Right lobe of liver (tissue), 6 donors: ENCODE measurements around the gene GLS2. TPM values are rescaled to one million over a fixed set of nuclear protein-coding genes. Genes with fewer than 3 reads are reported as not detected.

Experiments used
- ATAC-seq, 4 donors: fragments of 200-7000 bp; cut with Tn5 transposase; one replicate each; pipeline ENCODE4 v1.9.1; 2020; ENCODE audit warnings: mild to moderate bottlenecking in 4 of 4, moderate library complexity in 4 of 4
- DNase-seq, 3 donors: peaks; one replicate each; pipeline ENCODE4 v3.0.0-alpha.2; 2020
- H3K27ac ChIP-seq, 3 donors: fragments of 200-600 bp; one replicate each; pipeline ENCODE4 v1.8.0; 2022
- H3K27me3 ChIP-seq, 2 donors: fragments of 200-600 bp; one replicate each; pipeline ENCODE4 v1.8.0; 2022
- H3K36me3 ChIP-seq, 4 donors: fragments of 200-600 bp; sonication (generic) in 1 of 4; one replicate each; pipeline versions ENCODE4 v1.5.1 to v1.8.0; 2017 to 2022; ENCODE audit warnings: control low read depth in 1 of 4
- H3K4me1 ChIP-seq, 4 donors: fragments of 200-600 bp; sonication (generic) in 1 of 4; one replicate each; pipeline versions ENCODE4 v1.5.1 to v1.8.0; 2017 to 2022; ENCODE audit warnings: control low read depth in 1 of 4
- H3K4me3 ChIP-seq, 3 donors: fragments of 200-600 bp; one replicate each; pipeline ENCODE4 v1.8.0; 2022
- H3K9me3 ChIP-seq, 4 donors: fragments of 200-600 bp; sonication (generic) in 1 of 4; one replicate each; pipeline versions ENCODE4 v1.5.1 to v1.8.0; 2017 to 2022; ENCODE audit warnings: control low read depth in 1 of 4
- CTCF ChIP-seq, 4 donors: fragments of 200-600 bp in 3 of 4; fragments of 450-650 bp in 1 of 4; IDR thresholded peaks; one replicate each; pipeline versions ENCODE4 v1.5.1 to v1.8.0; 2016 to 2022; ENCODE audit warnings: antibody characterized with exemption in 4 of 4, mild to moderate bottlenecking in 2 of 4
- POLR2A ChIP-seq: fragments of 450-650 bp; IDR thresholded peaks from one replicate; pipeline ENCODE4 v1.6.1; 2017; ENCODE audit warnings: antibody characterized with exemption, mild to moderate bottlenecking
- WGBS: methylation state at CpG from one replicate; pipeline ENCODE4 v1.1.6; 2018; ENCODE audit warnings: low coverage, low lambda C conversion rate; ENCODE audit not compliant: insufficient coverage; ENCODE audit errors: missing lambda C conversion rate; 5-methylcytosine and 5-hydroxymethylcytosine counted together
- intact Hi-C, 2 donors: fragments of 100-400 bp; cut with DNase I; formaldehyde crosslinking; loops; one replicate each; pipeline versions ENCODE4 v1.11.2 to v1.14.1; 2022
- total RNA-seq, 6 experiments: library from RNA; depleted of rRNA in 2 of 6; stranded (reverse); fragments of >200 nt in 2 of 6; fragmentation: NEBNext Ultra II Directional in 3 of 6; extraction: Animal tissue kit (Norgen Biotek cat#: 25700) in 3 of 6; gene quantifications; one replicate each; pipeline versions ENCODE4 v1.1.0 to v1.2.4, GENCODE V29; 2016 to 2023
- donor health status: DM: no; HTN: yes; CAD: no.
- donor health status: DM: no; HTN: no; CAD: no.
- donor health status: DM: no; HTN: no; CAD: no.
- donor health status: DM: no; HTN: yes; CAD: no.
- donor health status: DM: no; HTN: yes; CAD: no.

Gene GLS2
- total RNA-seq, 6 experiments from 2014 or later: 37.2 to 267 (median 72.7) TPM

GRCh38 chr12:56474389-56474788, 13.6 kb downstream of the GLS2 start:
- H3K4me3 ChIP-seq: no peak overlapping the region
- intact Hi-C loops: no loop called here
- WGBS: 89% methylated on average over 3 of the region's 9 CpGs
- ATAC-seq: no peak
- DNase-seq: no peak
- TF ChIP-seq CTCF (IDR thresholded peaks at IDR 0.05) (no peak), POLR2A (no peak)
- peaks cover 0 to 80% (median 18%) of the 10 kb centered on the region in 4 donors for H3K4me1 ChIP-seq
- peak overlapping the region in 2 of 3 donors; percentile 83 to 92 for H3K27ac ChIP-seq
- H3K27me3 ChIP-seq: no peaks in the 10 kb centered on the region
- H3K9me3 ChIP-seq: no peaks in the 10 kb centered on the region
- peaks cover 0 to 26% (median 3%) of the 10 kb centered on the region in 4 donors for H3K36me3 ChIP-seq

- H3K9me3 ChIP-seq: no peaks in the 10 kb centered on the region
- H3K27ac ChIP-seq: peak overlapping the region; percentile 76 to 98 (median 97)
- peaks cover 0 to 39% (median 5%) of the 10 kb centered on the region in 4 donors for H3K4me1 ChIP-seq
- WGBS: 7% methylated on average over 10 of the region's 19 CpGs
- intact Hi-C loops: no loop called here
- DNase-seq (peak; percentile 64 to 77 (median 70)), ATAC-seq (peak; percentile 59 to 63 (median 61))
- H3K4me3 ChIP-seq: peak overlapping the region; percentile 65 to 92 (median 69)
- H3K27me3 ChIP-seq: no peaks in the 10 kb centered on the region
- TF ChIP-seq POLR2A (peak; percentile 26), CTCF (IDR thresholded peaks at IDR 0.05) (no peak)
- H3K36me3 ChIP-seq: peaks cover 0 to 26% (median 3%) of the 10 kb centered on the region in 4 donors
These were observed 18.7 kb downstream of the GLS2 start for GRCh38 chr12:56469007-56469930.

- Histone ChIP-seq H3K4me3 (peak within 1 kb of the TSS; percentile 65 to 92 (median 69)), H3K9me3 (no peaks in the 10 kb centered on the region), H3K4me1 (peaks cover 0 to 38% (median 6%) of the 10 kb centered on the region in 4 donors), H3K27me3 (no peaks in the 10 kb centered on the region), H3K36me3 (peaks cover 0 to 24% (median 1%) of the 10 kb centered on the region in 4 donors), H3K27ac (peak within 1 kb of the TSS; percentile 76 to 98 (median 97))
- intact Hi-C loops: no loop called here
- WGBS: 0% methylated on average over 17 of the region's 43 CpGs
- TF ChIP-seq CTCF (IDR thresholded peaks at IDR 0.05): peak; percentile 19 to 59 (median 43)
- peak; percentile 90 for TF ChIP-seq POLR2A
- DNase-seq: peak; percentile 94 to 96 (median 95)
- peak; percentile 87 to 92 (median 90) for ATAC-seq
These were observed 19.6 kb downstream of the GLS2 start, which contains the start of gene SPRYD4 for GRCh38 chr12:56468216-56469006. TSS of gene SPRYD4 (plus strand) at chr12:56468578. CDS start at chr12:56468592, 14 bp downstream.

- no peak for TF ChIP-seq CTCF (IDR thresholded peaks at IDR 0.05)
- no peak for TF ChIP-seq POLR2A
- H3K9me3 ChIP-seq: no peaks in the 10 kb centered on the region
- H3K4me3 ChIP-seq: no peak overlapping the region
- ATAC-seq (no peak), DNase-seq (no peak)
- H3K27me3 ChIP-seq: no peaks in the 10 kb centered on the region
- intact Hi-C loops: no loop called here
- peaks cover 0 to 4% (median 1%) of the 10 kb centered on the region in 4 donors for H3K4me1 ChIP-seq
- H3K36me3 ChIP-seq: no peaks in the 10 kb centered on the region
- H3K27ac ChIP-seq: no peak overlapping the region
These were observed 25.4 kb downstream of the GLS2 start for GRCh38 chr12:56462565-56462964.
